Measurements from ENCODE around the gene CASP7.

Gene CASP7

DNA sequence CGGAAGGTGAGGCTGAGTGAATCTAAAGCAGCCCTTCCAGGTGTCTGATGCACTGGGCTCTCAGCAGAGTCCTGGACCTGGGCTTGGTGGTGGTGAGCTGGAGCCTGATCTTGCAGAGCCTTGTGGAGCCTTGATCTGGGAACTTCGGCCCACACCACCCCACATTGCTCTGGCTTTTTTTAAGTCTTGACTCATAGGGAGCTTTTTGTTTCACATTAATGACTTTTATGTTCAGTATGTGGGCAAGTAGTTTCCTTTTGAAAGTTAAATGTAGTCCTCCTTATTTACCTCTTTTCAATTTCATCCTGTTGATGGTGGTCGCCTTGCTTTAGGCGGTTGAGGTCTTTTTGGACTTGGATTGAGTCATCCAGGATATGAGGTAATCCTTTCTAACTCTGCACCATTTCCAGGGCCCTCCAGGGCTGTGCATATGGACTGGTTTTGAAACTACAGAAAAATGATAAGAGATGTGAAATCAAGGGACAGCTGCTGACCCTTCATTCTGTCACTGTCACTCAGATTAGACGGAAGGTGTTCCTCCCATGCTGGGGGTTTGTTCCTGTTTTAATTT lies 12.9 kb upstream of the CASP7 start:
- DNase-seq (ENCODE audit: low spot score): no peak

DNA sequence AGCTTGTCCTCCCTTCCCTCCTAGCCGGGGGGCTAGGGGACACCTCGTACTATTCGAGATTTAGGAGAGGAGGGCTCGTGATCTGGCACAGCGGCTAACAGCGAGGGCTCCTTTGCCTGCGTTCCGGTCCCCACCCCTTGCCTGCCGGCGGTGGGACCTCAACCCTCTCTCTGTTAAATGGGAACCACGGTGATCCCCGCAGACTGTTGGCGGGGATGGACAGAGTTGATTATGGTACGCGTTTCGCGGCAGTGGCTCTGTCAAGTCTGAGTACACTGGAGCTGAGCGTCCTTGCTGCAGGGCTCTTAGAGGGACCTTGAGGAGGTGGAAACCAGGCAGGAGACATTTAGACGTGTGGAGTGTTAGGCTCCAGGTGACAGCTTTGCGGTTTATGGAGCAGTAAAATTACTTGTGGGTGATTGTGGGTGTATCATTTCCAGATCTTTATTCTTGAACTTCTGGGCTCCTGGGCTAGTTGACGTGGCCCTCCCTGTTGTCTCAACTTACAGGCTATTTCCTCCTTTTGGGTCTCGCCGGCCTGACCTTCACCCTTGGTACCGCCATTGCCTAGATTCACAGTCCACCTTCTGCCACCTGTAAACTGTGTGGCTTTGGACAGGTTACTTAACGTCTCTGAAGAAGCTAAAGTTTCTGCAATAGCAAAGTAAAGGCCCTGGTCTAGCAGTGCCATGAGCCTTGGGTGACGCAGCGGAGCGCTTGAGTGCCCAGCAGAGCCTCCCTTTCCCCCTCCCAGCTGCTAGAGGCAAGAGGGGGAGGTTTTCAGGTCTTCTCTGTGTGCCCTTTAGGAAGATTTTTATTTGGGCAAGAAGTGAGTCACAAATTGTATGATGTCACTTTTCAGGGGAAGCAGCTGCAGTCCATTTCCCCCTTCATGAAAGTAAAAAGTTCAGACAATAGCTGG lies 739 bp downstream of the CASP7 start:
- DNase-seq (ENCODE audit: low spot score): peak; percentile 30

- DNase-seq (ENCODE audit: low spot score): no peak
Observed at GRCh38 chr10:113681533-113682470, 2.1 kb downstream of the CASP7 start.

DNA sequence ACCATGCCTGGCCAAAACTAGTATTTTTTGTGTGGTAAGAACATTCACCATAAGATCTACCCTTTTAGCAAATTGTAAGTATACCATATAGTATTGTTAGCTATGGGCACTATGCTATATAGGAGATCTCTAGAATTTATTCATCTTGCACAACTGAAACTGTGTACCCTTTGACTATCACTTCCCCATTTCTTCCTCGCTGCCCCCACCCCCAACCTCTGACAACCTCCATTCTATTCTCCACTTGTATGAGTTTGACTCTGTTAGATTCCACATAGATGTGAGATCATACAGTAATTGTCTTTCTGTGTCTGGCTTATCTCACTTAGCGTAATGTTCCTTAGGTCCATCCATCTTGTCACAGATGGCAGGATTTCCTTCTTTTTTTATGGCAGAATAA lies 3.6 kb downstream of the CASP7 start:
- DNase-seq (ENCODE audit: low spot score): no peak

- DNase-seq (ENCODE audit: low spot score): no peak
Observed at GRCh38 chr10:113686028-113686427, 6.3 kb downstream of the CASP7 start.

GRCh38 chr10:113687037-113687436 lies 7.3 kb downstream of the CASP7 start:
- DNase-seq (ENCODE audit: low spot score): no peak

GRCh38 chr10:113689057-113689456 lies 9.3 kb downstream of the CASP7 start:
- no peak for DNase-seq (ENCODE audit: low spot score)

DNA sequence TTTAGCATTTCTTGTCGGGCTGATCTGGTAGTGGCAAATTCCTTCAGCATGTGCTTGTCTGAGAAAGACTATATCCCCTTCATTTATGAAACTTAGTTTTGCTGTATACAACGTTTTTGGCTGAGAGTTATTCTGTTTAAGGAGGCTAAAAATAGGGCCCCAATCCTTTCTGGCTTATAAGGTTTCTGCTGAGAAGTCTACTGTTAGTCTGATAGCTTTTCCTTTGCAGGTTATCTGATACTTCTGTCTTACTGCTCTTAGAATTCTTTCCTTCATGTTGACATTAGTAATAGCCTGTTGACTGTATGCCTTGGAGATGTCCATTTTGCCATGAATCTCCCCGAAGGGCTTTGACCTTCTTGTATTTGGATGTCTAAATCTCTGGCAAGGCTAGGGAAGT lies 9.9 kb downstream of the CASP7 start:
- DNase-seq (ENCODE audit: low spot score): no peak

GRCh38 chr10:113690749-113691148 lies 11.0 kb downstream of the CASP7 start:
- no peak for DNase-seq (ENCODE audit: low spot score)

DNA sequence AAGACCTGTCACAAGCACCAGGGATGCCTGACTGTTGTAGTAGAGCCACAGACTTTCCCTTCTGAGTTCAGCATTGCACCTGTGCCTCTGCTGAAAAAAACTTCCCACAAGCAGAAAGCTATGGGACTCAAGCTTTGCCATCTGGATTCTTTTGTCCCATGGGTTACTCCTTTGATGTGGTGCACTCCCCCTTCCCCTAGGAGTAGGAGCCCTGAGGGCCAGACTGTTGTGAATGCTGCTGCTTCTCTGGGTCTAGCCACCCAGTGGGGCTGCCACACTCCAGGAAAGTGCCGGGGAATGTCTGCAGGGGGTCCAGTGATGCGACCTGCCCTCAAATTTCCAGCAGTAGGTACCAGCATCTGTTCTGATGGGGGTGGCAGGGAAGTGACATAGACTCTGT lies 11.7 kb downstream of the CASP7 start:
- DNase-seq (ENCODE audit: low spot score): no peak

GRCh38 chr10:113692271-113692670 lies 12.6 kb downstream of the CASP7 start:
- DNase-seq (ENCODE audit: low spot score): no peak

GRCh38 chr10:113693348-113693747 lies 13.6 kb downstream of the CASP7 start:
- DNase-seq (ENCODE audit: low spot score): no peak

DNA sequence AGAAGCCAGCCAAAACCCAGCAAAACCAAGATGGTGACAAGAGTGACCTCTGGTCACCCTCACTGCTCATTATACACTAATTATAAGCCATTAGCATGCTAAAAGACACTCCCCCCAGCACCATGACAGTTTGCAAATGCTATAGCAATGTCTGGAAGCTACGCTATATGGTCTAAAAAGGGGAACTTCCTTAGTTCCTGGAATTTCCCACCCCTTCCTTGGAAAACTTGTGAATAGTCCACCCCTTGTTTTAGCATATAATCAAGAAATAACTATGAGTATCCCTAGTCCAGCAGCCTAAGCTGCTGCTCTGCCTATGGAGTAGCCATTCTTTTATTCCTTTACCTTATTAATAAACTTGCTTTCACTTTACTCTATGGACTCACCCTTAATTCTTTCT lies 16.0 kb downstream of the CASP7 start:
- no peak for DNase-seq (ENCODE audit: low spot score)

- DNase-seq (ENCODE audit: low spot score): no peak
Observed at GRCh38 chr10:113697595-113697994, 17.9 kb downstream of the CASP7 start.

- DNase-seq (ENCODE audit: low spot score): peak; percentile 44
Observed at GRCh38 chr10:113704637-113705343, 25.1 kb downstream of the CASP7 start.

DNA sequence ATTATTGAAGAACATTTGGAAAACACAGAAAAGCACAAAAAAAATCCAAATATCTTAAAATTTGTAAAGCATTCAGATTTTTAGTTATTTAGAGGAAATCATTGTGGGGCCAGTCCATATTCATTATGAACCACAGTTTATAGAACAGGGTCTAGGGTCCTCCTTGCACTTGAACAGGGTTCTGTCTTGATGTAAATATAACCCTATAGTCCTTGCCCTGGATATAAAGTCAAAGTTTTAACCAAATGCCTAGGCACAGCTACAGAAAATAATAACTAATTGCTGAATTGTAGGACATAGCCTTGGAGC lies 25.6 kb downstream of the CASP7 start:
- no peak for DNase-seq (ENCODE audit: low spot score)

GRCh38 chr10:113706623-113707022 lies 26.9 kb downstream of the CASP7 start:
- no peak for DNase-seq (ENCODE audit: low spot score)

- DNase-seq (ENCODE audit: low spot score): no peak
Observed at GRCh38 chr10:113708640-113709039, 28.9 kb downstream of the CASP7 start.

- DNase-seq (ENCODE audit: low spot score): no peak
Observed at GRCh38 chr10:113709221-113709838, 29.6 kb downstream of the CASP7 start.

- DNase-seq (ENCODE audit: low spot score): no peak
Observed at GRCh38 chr10:113711142-113711541, 31.4 kb downstream of the CASP7 start.

GRCh38 chr10:113712024-113712423 lies 32.3 kb downstream of the CASP7 start:
- no peak for DNase-seq (ENCODE audit: low spot score)

Data from iPS-NIHi11 (cell line).